ENCODE results near the gene FLG2.
"Not testable (repeated sequence)": the region's sequence is repeated elsewhere in the genome, so short reads cannot be mapped to it uniquely, and the experiment has no call there.

The FLG2 gene

GRCh38 chr1:152359906-152360305 lies at the start of gene FLG2:
TSS of gene FLG2 (minus strand) at chr1:152360006. CDS start at chr1:152358884, 1,122 bp downstream.
- no peak for DNase-seq

- no peak for DNase-seq
Measured at GRCh38 chr1:152408664-152409063, 48.9 kb upstream of the FLG2 start.

- DNase-seq = no peak
Measured at GRCh38 chr1:152398812-152399698, 39.2 kb upstream of the FLG2 start.

GRCh38 chr1:152397474-152397873 lies 37.7 kb upstream of the FLG2 start:
- DNase-seq = no peak

- DNase-seq = no peak
Measured at GRCh38 chr1:152394151-152394550, 34.3 kb upstream of the FLG2 start.

GRCh38 chr1:152392909-152393308 lies 33.1 kb upstream of the FLG2 start:
- DNase-seq = no peak

GRCh38 chr1:152388889-152389288 lies 29.1 kb upstream of the FLG2 start:
- no peak for DNase-seq

GRCh38 chr1:152386940-152387339 lies 27.1 kb upstream of the FLG2 start:
- DNase-seq = no peak

GRCh38 chr1:152380932-152381331 lies 21.1 kb upstream of the FLG2 start:
- DNase-seq = no peak

GRCh38 chr1:152374451-152374850 lies 14.6 kb upstream of the FLG2 start:
- no peak for DNase-seq

GRCh38 chr1:152372672-152373071 lies 12.9 kb upstream of the FLG2 start:
- DNase-seq = no peak

- DNase-seq = no peak
Measured at GRCh38 chr1:152367436-152367835, 7.6 kb upstream of the FLG2 start.

GRCh38 chr1:152356736-152357135 lies 3.1 kb downstream of the FLG2 start:
- DNase-seq = no peak

- DNase-seq = no peak
Measured at GRCh38 chr1:152349611-152350010, 10.2 kb downstream of the FLG2 start.

- DNase-seq = no peak
Measured at GRCh38 chr1:152348447-152348846, 11.4 kb downstream of the FLG2 start.

GRCh38 chr1:152347116-152347728 lies 12.6 kb downstream of the FLG2 start:
- DNase-seq = peak; percentile 46

- DNase-seq = no peak
Measured at GRCh38 chr1:152344438-152344837, 15.4 kb downstream of the FLG2 start.

GRCh38 chr1:152343006-152343405 lies 16.8 kb downstream of the FLG2 start:
- DNase-seq = no peak

GRCh38 chr1:152335399-152335798 lies 24.4 kb downstream of the FLG2 start:
- no peak for DNase-seq

- no peak for DNase-seq
Measured at GRCh38 chr1:152328801-152329391, 30.9 kb downstream of the FLG2 start.

- no peak for DNase-seq
Measured at GRCh38 chr1:152325111-152325510, 34.7 kb downstream of the FLG2 start, which contains the start of gene FLG. TSS of gene FLG (minus strand) at chr1:152325239. CDS start at chr1:152315456, 9,783 bp downstream.

- no peak for DNase-seq
Measured at GRCh38 chr1:152313970-152314369, 45.8 kb downstream of the FLG2 start.

GRCh38 chr1:152313319-152313801 lies 46.4 kb downstream of the FLG2 start:
- no peak for DNase-seq

- DNase-seq = not testable (repeated sequence)
Measured at GRCh38 chr1:152312169-152312568, 47.6 kb downstream of the FLG2 start.

Measured in NCI-H526 treated with DMSO at 0.1 percent for 48 hours (cell line).